ENCODE data around the gene SMAD1. TPM values are rescaled to one million over a fixed set of nuclear protein-coding genes. Genes with fewer than 3 reads are reported as not detected.

SMAD1 gene
- total RNA-seq, 4 donors from 2014 or later = 48.1 to 102 (median 67.4) TPM

- peak; percentile 47 to 59 for DNase-seq
- Histone ChIP-seq H3K27ac (peak overlapping the region; percentile 95 to 99 (median 99)), H3K36me3 (no peaks in the 10 kb centered on the region), H3K4me1 (peaks cover 7 to 21% of the 10 kb centered on the region in 2 donors), H3K4me3 (replicated peaks in 1 of 3) (peak overlapping the region; percentile 20 to 100 (median 93)), H3K9me3 (no peaks in the 10 kb centered on the region), H3K27me3 (no peaks in the 10 kb centered on the region)
- WGBS, 2 donors = 0% methylated on average over 31 to 49 of the region's 73 CpGs
- TF ChIP-seq POLR2A (IDR thresholded peaks at IDR 0.05) (peak in 1 of 2 donors; percentile 48), CTCF (IDR thresholded peaks at IDR 0.05) (no peak)
- intact Hi-C loops (cut with DNase I) = no loop called here
Measured at GRCh38 chr4:145482209-145483037, 770 bp downstream of the SMAD1 start.

- peak overlapping the region in 2 of 3 donors; percentile 99 for H3K27ac ChIP-seq
- H3K27me3 ChIP-seq = no peaks in the 10 kb centered on the region
- no peaks in the 10 kb centered on the region for H3K36me3 ChIP-seq
- H3K4me1 ChIP-seq = peaks cover 7 to 26% of the 10 kb centered on the region in 2 donors
- intact Hi-C loops (cut with DNase I) = no loop called here
- no peaks in the 10 kb centered on the region for H3K9me3 ChIP-seq
- 55 to 69% methylated on average over 3 of the region's 3 CpGs for WGBS, 2 donors
- no peak for DNase-seq
- H3K4me3 ChIP-seq (replicated peaks in 1 of 3) = peak overlapping the region in 1 of 3 donors; percentile 93
- TF ChIP-seq CTCF (IDR thresholded peaks at IDR 0.05) (no peak), POLR2A (IDR thresholded peaks at IDR 0.05) (no peak)
Measured at GRCh38 chr4:145483514-145483913, 1.9 kb downstream of the SMAD1 start.

GRCh38 chr4:145484225-145484846 is 2.7 kb downstream of the SMAD1 start:
- Histone ChIP-seq H3K27ac (peak overlapping the region in 1 of 3 donors; percentile 99), H3K9me3 (no peaks in the 10 kb centered on the region), H3K4me3 (replicated peaks in 1 of 3) (peak overlapping the region in 1 of 3 donors; percentile 93), H3K4me1 (peaks cover 7 to 26% of the 10 kb centered on the region in 2 donors), H3K36me3 (no peaks in the 10 kb centered on the region), H3K27me3 (no peaks in the 10 kb centered on the region)
- intact Hi-C loops (cut with DNase I) = no loop called here
- TF ChIP-seq CTCF (IDR thresholded peaks at IDR 0.05) = no peak
- 86 to 88% methylated on average over 2 of the region's 2 CpGs for WGBS, 2 donors
- DNase-seq = no peak

- no peak for DNase-seq
- Histone ChIP-seq H3K27ac (peak overlapping the region in 1 of 3 donors; percentile 99), H3K9me3 (no peaks in the 10 kb centered on the region), H3K4me3 (replicated peaks in 1 of 3) (no peak overlapping the region), H3K27me3 (no peaks in the 10 kb centered on the region), H3K4me1 (peaks cover 7 to 26% of the 10 kb centered on the region in 2 donors), H3K36me3 (no peaks in the 10 kb centered on the region)
- WGBS, 2 donors = 92 to 95% methylated on average over 9 of the region's 9 CpGs
- intact Hi-C loops (cut with DNase I) = no loop called here
- TF ChIP-seq POLR2A (IDR thresholded peaks at IDR 0.05) (no peak), CTCF (IDR thresholded peaks at IDR 0.05) (no peak)
Measured at GRCh38 chr4:145485120-145485519, 3.5 kb downstream of the SMAD1 start.

GRCh38 chr4:145486603-145487002 is 5.0 kb downstream of the SMAD1 start:
- TF ChIP-seq POLR2A (IDR thresholded peaks at IDR 0.05) = no peak
- no peak for TF ChIP-seq CTCF (IDR thresholded peaks at IDR 0.05)
- peak overlapping the region in 1 of 3 donors; percentile 99 for H3K27ac ChIP-seq
- peaks cover 7 to 29% of the 10 kb centered on the region in 2 donors for H3K4me1 ChIP-seq

More at GRCh38 chr4:145486603-145487002, 5.0 kb downstream of the SMAD1 start:
- intact Hi-C loops (cut with DNase I) = no loop called here
- WGBS, 2 donors = 67 to 78% methylated on average over 3 of the region's 3 CpGs
- H3K27me3 ChIP-seq = no peaks in the 10 kb centered on the region
- H3K4me3 ChIP-seq (replicated peaks in 1 of 3) = no peak overlapping the region
- DNase-seq = no peak
- no peaks in the 10 kb centered on the region for H3K36me3 ChIP-seq
- H3K9me3 ChIP-seq = no peaks in the 10 kb centered on the region

Data from thyroid gland (tissue), 4 donors.